ENCODE measurements around the gene MYO16.
"Not testable (repeated sequence)": the region's sequence is repeated elsewhere in the genome, so short reads cannot be mapped to it uniquely, and the experiment has no call there.

Gene MYO16

GRCh38 chr13:108991416-108991815 is 362.0 kb downstream of the MYO16 start:
- DNase-seq, result not testable (repeated sequence)

DNA sequence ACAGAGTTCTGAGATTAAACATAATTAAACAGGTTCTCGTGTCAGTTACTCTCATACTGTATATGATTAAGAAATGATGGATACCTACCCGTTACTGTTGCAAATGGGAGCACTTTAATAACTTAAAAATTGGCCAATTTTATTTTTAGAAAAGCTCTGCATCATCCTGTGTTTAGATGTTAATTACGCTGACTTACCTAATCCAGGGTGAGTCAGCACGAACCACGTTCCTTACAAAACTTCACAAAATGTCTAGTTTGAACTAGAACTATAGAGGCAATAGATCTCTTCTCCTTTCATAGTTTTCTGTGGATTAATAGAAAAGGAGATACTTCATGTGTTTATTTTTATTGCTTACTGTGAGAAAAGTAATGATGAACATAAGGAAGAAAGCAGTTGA is 363.9 kb downstream of the MYO16 start:
- no peak for DNase-seq

- no peak for DNase-seq
Measured at GRCh38 chr13:108996430-108996829, 367.0 kb downstream of the MYO16 start.

DNA sequence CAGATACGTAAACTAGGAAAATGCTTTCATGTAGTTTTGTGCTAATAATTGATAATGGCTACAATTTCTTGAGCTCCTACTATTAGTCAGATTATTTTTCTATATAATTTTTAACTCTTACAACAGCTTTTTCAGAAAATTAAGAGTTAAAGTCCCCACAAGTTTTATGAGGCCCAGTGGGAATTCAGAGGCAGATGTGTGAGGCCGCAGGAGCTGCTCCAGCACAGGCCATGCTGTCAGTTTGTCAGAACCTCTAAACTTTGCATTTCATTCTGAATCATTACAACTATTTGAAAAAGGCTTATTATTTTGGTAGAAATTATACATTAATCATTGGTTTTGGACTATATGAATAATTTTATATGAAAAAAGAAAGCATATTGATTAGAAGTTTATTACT is 370.8 kb downstream of the MYO16 start:
- no peak for DNase-seq

DNA sequence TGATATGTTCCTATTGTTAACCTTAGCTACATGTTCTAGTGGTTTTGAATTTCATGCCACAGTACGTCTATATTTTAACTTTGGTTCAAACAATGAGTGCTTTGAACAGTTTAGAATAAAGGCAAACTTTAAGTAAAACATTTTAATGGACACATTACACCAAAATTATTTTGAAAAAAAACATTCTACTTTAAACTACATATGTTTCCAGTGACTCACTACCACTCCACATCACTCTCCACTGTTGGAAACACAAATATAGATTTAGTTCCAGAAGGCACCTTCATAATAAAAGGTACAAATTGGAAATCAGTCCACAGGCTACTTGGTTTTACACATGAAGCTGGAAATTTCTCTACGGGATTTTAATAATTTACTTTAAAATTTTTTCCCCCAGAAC is 373.5 kb downstream of the MYO16 start:
- no peak for DNase-seq

DNA sequence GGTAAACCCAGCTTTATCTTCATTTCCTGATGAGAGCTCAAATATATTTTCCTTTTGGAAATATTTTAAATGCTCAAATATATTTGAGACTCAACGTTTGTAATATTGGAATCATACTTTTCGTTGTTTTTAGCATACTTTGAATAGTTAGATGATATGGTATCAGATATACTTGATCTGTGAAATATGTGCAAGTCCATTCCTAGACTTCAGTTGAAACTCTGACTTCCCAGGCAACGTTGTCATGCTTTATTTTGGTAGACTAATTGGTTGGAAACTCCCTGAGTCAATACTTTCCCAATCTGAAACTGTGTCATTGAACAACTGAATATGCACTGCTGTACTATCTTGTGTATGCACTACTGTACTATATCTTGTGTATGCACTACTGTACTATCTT is 378.5 kb downstream of the MYO16 start:
- no peak for DNase-seq

DNA sequence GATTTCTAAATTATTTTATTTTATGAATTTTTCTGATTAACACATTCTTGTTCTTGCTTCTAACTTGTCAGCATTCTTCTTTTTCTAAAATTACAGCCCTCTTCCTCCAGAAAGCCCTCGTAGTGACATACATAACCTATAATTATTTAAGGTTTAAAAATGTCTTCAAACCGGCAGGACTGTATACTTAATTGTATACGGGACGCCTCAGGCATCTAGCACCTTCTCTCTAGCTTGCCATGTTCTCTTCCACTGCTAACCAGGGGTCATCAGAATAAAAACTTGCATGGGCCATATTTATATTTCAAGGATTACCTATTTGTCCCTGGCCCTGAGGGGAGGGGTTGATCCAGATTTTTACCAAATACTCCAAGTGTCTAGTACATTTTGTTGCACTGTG is 380.3 kb downstream of the MYO16 start:
- DNase-seq, result no peak

DNA sequence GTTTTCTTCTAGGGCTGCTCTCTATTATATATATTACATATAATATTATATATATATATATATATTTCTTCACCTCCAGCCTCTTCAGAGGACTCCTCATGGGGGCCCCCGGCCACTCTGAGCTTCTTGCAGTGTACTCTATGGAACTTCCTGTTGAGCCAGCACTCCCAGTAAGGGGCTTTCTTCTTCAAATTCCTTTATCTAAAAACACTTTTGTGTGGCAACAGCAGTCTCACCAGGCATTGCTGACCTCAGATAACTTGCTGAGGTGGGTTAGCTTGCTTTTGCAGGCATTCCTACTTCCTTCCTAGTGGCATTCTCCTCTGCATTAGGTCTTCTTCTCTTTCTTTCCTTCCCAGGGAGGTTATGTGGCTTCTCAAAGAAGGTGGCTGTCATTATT is 381.5 kb downstream of the MYO16 start:
- no peak for DNase-seq

DNA sequence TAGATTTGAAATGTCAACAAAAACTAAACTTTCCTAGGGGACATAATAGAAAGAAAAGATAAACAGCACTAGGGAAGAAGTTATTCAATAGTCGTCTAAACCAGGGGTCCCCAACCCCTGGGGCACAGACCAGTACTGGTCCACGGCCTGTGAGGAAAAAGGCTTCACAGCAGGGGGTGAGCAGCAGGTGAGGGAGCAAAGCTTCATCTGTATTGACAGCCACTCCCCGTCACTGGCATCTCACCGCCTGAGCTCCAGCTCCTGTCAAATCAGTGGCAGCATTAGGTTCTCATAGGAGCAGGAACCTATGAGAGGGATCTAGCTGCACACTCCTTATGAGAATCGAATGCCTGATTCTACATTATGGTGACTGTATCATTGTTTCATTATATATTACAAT is 382.7 kb downstream of the MYO16 start:
- DNase-seq, result no peak

GRCh38 chr13:109021558-109021957 is 392.1 kb downstream of the MYO16 start:
- no peak for DNase-seq

DNA sequence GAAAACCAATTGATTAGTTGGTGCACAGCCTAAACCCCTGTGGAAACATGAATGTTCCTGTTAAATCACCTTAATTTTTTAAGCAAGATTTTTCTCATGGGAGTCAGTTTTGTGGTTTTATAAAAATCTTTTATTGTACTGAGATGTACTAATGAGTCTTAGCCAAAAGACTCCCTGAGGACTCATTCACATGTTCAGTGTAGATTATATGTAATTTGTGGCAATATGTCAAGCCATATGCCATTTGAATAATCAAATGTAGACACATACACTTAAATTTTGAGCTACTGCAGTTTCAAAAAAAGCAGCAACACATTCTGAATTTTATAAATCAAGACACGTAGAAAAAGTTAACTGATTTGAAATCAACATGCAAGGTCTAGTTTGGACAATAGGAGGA is 395.2 kb downstream of the MYO16 start:
- no peak for DNase-seq

DNA sequence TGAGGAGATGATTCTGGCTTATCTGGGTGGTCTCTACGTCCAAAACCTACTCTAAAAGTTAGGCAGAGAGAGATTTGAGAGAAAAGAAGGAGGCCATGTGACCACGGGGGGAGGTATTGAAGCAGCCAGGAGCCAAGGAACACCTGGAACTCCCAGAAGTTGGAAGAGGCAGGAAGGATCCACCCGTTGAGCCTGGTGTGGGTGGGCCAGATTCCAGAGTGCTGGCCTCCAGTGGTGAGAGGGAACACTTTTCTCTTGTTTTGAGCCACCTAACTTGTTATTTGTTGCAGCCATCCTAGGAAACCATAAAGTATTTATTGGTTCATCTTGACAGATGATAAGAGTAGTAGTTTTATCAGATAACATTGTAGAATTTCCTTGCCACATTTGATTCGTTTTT is 396.9 kb downstream of the MYO16 start:
- DNase-seq, result no peak

- no peak for DNase-seq
Measured at GRCh38 chr13:109028624-109029023, 399.2 kb downstream of the MYO16 start.

DNA sequence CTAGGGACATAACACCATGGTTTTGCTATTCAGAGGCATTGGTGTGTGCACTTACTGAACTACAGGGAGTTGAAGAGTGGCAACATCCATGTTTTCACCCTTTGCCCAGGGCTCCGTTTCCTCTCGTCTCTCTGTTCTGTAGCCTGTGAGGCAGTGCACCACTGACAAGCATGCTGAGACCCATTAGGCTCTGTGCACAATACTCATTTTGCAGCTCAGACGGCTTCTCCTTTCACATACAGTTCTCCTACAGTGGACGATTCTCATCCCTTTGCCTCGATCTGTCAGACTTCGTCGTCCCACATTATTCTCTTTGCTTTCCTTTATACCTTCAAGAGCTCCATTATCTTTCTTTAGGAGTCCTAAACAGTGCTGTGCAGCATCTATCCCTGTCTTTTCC is 403.7 kb downstream of the MYO16 start:
- no peak for DNase-seq

DNA sequence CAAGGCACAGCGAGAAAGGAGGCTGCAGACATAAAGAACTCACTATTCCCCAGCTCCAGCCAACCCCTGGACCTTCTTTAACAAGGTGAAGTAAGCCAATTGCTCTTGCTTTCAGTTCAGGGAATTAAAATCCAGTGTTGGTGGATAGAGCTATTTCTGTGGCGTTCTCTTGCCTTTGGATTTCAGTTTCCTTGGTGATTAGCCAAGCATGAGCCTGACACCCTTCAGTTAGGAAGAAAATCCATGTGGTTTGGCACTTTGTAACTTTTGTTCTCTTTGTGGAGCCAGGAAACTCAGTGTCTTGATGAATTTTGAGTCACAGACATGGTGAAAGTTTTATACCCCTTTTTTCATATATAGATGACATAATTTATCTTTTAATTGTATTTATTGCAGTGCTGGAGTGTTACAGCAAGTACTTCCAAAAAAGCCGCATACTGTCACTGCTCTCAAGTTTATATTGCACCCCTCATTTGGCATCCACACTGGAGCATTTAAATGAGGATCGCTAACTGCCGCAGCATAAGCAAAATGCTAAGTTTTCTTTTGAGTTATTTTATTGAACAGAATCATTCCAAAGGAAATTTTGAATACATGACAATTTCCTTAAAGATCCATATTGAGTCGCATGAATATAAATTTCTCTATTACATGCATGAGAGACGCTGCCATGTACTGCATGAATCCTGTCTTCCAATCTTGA is 406.8 kb downstream of the MYO16 start:
- DNase-seq, result no peak

- DNase-seq, result no peak
Measured at GRCh38 chr13:109043636-109044035, 414.2 kb downstream of the MYO16 start.

- DNase-seq, result no peak
Measured at GRCh38 chr13:109055850-109056249, 426.4 kb downstream of the MYO16 start.

GRCh38 chr13:109058087-109058486 is 428.7 kb downstream of the MYO16 start:
- DNase-seq, result no peak

DNA sequence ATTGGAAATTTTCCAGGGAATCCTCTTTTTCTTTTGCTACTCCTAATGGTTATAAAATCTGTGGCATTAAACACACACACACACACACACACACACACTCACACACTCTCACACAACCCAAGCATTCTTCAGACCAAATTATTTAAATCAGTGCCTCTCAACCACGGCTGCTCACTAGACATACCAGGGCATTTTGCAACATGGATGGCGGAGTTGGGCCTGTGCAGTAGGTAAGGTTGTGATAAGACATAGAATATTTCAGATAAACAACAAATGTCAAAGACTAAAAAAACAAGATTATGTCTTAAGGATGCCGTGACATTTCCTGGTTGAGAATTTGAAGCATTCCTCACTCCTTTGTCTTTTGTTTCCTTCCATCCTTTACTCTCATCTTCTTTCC is 443.1 kb downstream of the MYO16 start:
- DNase-seq, result no peak

GRCh38 chr13:109074436-109074835 is 445.0 kb downstream of the MYO16 start:
- no peak for DNase-seq

- no peak for DNase-seq
Measured at GRCh38 chr13:109074853-109075252, 445.4 kb downstream of the MYO16 start.

DNA sequence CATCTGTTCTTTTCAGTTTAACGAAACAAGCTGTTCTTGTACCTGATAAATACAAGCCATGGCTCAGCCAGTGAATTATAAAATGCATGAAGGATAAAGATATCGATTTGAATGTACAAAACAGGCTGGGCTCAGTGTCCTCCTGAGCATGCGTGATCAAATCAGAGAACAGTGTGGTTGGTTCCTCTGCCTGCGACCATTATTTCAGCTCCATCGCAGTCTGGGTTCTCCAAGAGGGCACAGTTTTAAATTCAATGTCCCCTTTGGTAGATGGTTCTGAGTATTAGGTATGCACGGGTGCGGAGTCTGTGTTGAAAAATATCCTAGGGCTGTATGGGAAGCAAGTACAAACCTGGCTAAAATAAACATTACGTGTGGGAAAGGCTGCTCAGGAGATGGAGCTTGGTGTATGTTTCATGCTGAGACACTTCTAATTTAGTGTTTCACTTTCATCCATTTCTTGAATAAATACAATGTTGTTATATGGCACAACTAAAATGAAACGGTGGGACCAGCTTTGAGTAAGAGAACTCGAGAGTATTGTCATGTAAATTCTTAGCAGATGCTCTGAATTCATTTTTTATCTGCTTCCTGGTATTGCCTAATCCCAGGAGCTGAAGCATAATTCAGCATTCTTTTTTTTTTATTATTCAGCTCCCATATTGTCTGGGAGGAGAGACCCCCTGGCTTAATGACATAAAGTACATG is 458.7 kb downstream of the MYO16 start:
- no peak for DNase-seq

DNA sequence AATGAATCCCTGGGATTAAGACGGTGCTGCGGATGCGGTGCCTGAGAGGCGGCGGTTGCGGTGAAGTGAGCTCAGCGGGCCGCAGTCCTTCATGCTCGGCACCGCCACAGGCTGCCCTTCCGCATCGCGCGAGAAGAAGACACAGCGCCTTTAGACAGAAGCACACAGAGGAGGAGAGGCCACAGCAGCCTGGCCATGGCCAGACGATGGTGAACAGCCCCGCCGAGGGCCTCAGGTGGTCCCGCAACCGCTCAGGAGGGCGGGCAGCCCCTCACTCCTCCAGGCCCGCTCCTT is 459.2 kb downstream of the MYO16 start:
- no peak for DNase-seq

DNA sequence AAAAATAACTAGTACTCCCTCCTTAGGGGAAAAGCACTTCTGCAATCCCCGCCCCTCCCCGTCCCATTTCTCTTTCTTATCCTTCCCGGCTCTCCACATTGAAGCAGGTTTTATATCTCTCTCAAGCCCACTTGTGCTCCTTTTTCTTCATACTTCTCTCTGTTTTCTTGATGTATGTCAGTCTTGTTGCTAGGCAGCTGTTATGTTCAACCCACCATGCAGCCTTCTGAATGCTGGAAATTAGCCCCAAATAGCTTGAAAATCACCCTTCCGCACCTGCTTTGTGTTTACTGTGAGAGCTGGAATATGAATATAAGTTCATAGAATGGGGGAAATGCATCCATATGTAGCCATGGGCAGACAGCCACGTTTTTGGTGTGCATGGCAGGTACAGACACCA is 461.4 kb downstream of the MYO16 start:
- no peak for DNase-seq

GRCh38 chr13:109091249-109091648 is 461.8 kb downstream of the MYO16 start:
- DNase-seq, result no peak

Data from NCI-H774 (cell line).